ENCODE measurements around the gene MRPS35. TPM values are rescaled to one million over a fixed set of nuclear protein-coding genes. Genes with fewer than 3 reads are reported as not detected.

Gene MRPS35
- total RNA-seq, 6 experiments from 2014 or later: 34.6 to 84.4 (median 41.1) TPM

GRCh38 chr12:27797301-27798025 lies 86.8 kb downstream of the MRPS35 start:
- TF ChIP-seq CTCF (IDR thresholded peaks at IDR 0.05) (no peak), POLR2A (IDR thresholded peaks at IDR 0.05) (no peak)
- intact Hi-C loops (cut with DNase I): no loop called here
- DNase-seq: no peak
- Histone ChIP-seq H3K9me3 (no peaks in the 10 kb centered on the region), H3K4me1 (no peaks in the 10 kb centered on the region), H3K27ac (no peak overlapping the region), H3K4me3 (no peak overlapping the region), H3K27me3 (no peaks in the 10 kb centered on the region), H3K36me3 (peaks cover 0 to 30% (median 10%) of the 10 kb centered on the region in 4 donors)
- WGBS (ENCODE audit: insufficient coverage, low coverage, low lambda C conversion rate, missing lambda C conversion rate): 97% methylated on average over 19 of the region's 24 CpGs
- no peak for ATAC-seq

DNA sequence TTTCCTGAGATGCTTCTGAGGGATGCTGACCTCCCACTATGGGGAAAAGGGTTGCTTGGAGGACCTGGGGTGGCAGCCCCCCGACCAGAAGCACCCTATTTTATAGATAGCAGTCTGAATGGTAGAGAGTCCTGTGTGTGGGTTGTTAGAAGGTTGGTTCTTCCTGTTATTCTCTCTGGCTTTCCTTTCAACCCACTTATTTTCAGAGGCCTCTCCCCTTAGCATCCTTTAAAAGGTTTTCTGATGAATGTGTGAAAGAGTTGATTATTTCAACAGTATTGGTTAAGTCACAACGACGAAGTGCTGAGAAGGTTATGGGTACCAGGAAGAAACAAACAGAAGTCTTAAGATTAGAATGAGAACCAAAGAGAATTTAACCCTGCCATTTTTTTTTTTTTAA lies 90.2 kb downstream of the MRPS35 start:
- TF ChIP-seq CTCF (IDR thresholded peaks at IDR 0.05) (no peak), POLR2A (IDR thresholded peaks at IDR 0.05) (no peak)
- Histone ChIP-seq H3K4me1 (no peaks in the 10 kb centered on the region), H3K27ac (no peak overlapping the region), H3K9me3 (no peaks in the 10 kb centered on the region), H3K4me3 (no peak overlapping the region), H3K27me3 (no peaks in the 10 kb centered on the region), H3K36me3 (peaks cover 0 to 21% (median 10%) of the 10 kb centered on the region in 4 donors)
- DNase-seq: no peak
- no peak for ATAC-seq
- intact Hi-C loops (cut with DNase I): no loop called here
- 74% methylated on average over 3 of the region's 3 CpGs for WGBS (ENCODE audit: insufficient coverage, low coverage, low lambda C conversion rate, missing lambda C conversion rate)

- DNase-seq: no peak
- Histone ChIP-seq H3K36me3 (peaks cover 0 to 21% (median 10%) of the 10 kb centered on the region in 4 donors), H3K4me3 (no peak overlapping the region), H3K9me3 (no peaks in the 10 kb centered on the region), H3K27ac (no peak overlapping the region), H3K4me1 (no peaks in the 10 kb centered on the region), H3K27me3 (no peaks in the 10 kb centered on the region)
- ATAC-seq: no peak
- 87% methylated on average over 5 of the region's 5 CpGs for WGBS (ENCODE audit: insufficient coverage, low coverage, low lambda C conversion rate, missing lambda C conversion rate)
- no peak for TF ChIP-seq POLR2A (IDR thresholded peaks at IDR 0.05)
- no peak for TF ChIP-seq CTCF (IDR thresholded peaks at IDR 0.05)
- intact Hi-C loops (cut with DNase I): no loop called here
Observed at GRCh38 chr12:27801630-27802029, 91.0 kb downstream of the MRPS35 start.

DNA sequence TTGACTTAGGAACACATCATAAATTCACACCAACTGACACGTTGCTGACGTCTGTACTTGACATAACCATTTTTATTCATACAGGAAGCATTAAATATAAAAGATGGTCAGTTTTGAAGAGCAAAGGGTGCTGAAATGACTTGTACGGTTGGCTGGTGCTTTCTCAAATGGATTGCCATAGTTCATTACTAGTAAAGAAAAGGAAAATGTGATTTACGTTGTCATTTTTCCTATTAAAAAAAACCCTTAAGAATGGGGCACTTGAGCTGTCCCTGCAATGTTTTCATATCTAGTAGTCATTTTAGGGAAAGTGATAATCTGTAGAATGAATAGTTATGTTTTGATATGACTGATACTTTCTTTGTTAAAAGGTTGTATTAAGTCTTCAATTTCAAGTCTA lies 91.9 kb downstream of the MRPS35 start:
- Histone ChIP-seq H3K4me3 (no peak overlapping the region), H3K36me3 (peaks cover 0 to 18% (median 6%) of the 10 kb centered on the region in 4 donors), H3K9me3 (no peaks in the 10 kb centered on the region), H3K27ac (no peak overlapping the region), H3K27me3 (no peaks in the 10 kb centered on the region), H3K4me1 (no peaks in the 10 kb centered on the region)
- DNase-seq: no peak
- no peak for TF ChIP-seq CTCF (IDR thresholded peaks at IDR 0.05)
- TF ChIP-seq POLR2A (IDR thresholded peaks at IDR 0.05): no peak
- ATAC-seq: no peak
- WGBS (ENCODE audit: insufficient coverage, low coverage, low lambda C conversion rate, missing lambda C conversion rate): 81% methylated on average over 4 of the region's 4 CpGs
- intact Hi-C loops (cut with DNase I): no loop called here
